Liver (tissue), 9 donors: Measurements from ENCODE around the gene CASD1. TPM values are rescaled to one million over a fixed set of nuclear protein-coding genes. Genes with fewer than 3 reads are reported as not detected.

Experiments
- DNase-seq: peaks from one replicate; pipeline ENCODE4 v3.0.0-alpha.2; 2017; ENCODE audit warnings: low spot score
- H3K27ac ChIP-seq, 2 donors: one replicate each; pipeline ENCODE4 v1.7.0; 2013; ENCODE audit warnings: inconsistent platforms in 2 of 2, low read length in 2 of 2, control low read depth in 1 of 2, low read depth in 1 of 2, mild to moderate bottlenecking in 1 of 2
- H3K27me3 ChIP-seq, 4 donors: one replicate each; pipeline versions ENCODE4 v1.6.1 to v1.7.0; 2013; ENCODE audit warnings: low read length in 3 of 4, inconsistent platforms in 1 of 4, mild to moderate bottlenecking in 1 of 4, moderate library complexity in 1 of 4; ENCODE audit not compliant: control insufficient read depth in 4 of 4, insufficient read depth in 4 of 4
- H3K36me3 ChIP-seq, 4 donors: one replicate each; pipeline versions ENCODE4 v1.6.1 to v1.7.0; 2013; ENCODE audit warnings: low read length in 3 of 4, mild to moderate bottlenecking in 3 of 4, low read depth in 1 of 4, moderate library complexity in 1 of 4; ENCODE audit not compliant: control insufficient read depth in 4 of 4, insufficient read depth in 3 of 4
- H3K4me1 ChIP-seq, 4 donors: one replicate each; pipeline versions ENCODE4 v1.6.1 to v1.7.0; 2013; ENCODE audit warnings: low read length in 3 of 4, mild to moderate bottlenecking in 3 of 4, moderate library complexity in 1 of 4; ENCODE audit not compliant: control insufficient read depth in 4 of 4, insufficient read depth in 4 of 4
- H3K4me3 ChIP-seq, 3 donors: one replicate each; pipeline versions ENCODE4 v1.6.1 to v1.7.0; 2013; ENCODE audit warnings: low read length in 3 of 3, control low read depth in 1 of 3, low read depth in 1 of 3, mild to moderate bottlenecking in 1 of 3
- H3K9ac ChIP-seq, 2 donors: one replicate each; pipeline ENCODE4 v1.7.0; 2013; ENCODE audit warnings: low read length in 2 of 2, mild to moderate bottlenecking in 2 of 2, moderate library complexity in 2 of 2, control low read depth in 1 of 2, low read depth in 1 of 2
- H3K9me3 ChIP-seq, 4 donors: one replicate each; pipeline versions ENCODE4 v1.6.1 to v1.7.0; 2013; ENCODE audit warnings: low read length in 3 of 4; ENCODE audit not compliant: control insufficient read depth in 4 of 4
- EGR1 ChIP-seq, 2 donors: IDR thresholded peaks; 2 replicates each; pipeline ENCODE4 v1.6.1; 2016 to 2018; ENCODE audit warnings: antibody characterized with exemption in 2 of 2, low read depth in 2 of 2
- FOXA1 ChIP-seq: IDR thresholded peaks from 2 replicates; pipeline ENCODE4 v1.6.1; 2016; ENCODE audit warnings: antibody characterized with exemption
- FOXA2 ChIP-seq: IDR thresholded peaks from 2 replicates; pipeline ENCODE4 v1.6.1; 2016; ENCODE audit warnings: antibody characterized with exemption
- GABPA ChIP-seq, 2 donors: IDR thresholded peaks in 1 of 2; conservative IDR thresholded peaks in 1 of 2; 2 replicates each; pipeline ENCODE4 v1.6.1; 2016; ENCODE audit warnings: antibody characterized with exemption in 2 of 2, mild to moderate bottlenecking in 1 of 2, moderate library complexity in 1 of 2
- HNF4A ChIP-seq, 2 donors: conservative IDR thresholded peaks; 2 replicates each; pipeline ENCODE4 v1.6.1; 2016; ENCODE audit warnings: antibody characterized with exemption in 2 of 2, mild to moderate bottlenecking in 2 of 2
- HNF4G ChIP-seq: IDR thresholded peaks from 2 replicates; pipeline ENCODE4 v1.6.1; 2016; ENCODE audit warnings: antibody characterized with exemption
- MAX ChIP-seq: IDR thresholded peaks from 2 replicates; pipeline ENCODE4 v1.6.1; 2016; ENCODE audit warnings: antibody characterized with exemption
- NR2F2 ChIP-seq: IDR thresholded peaks from 2 replicates; pipeline ENCODE4 v1.6.1; 2016; ENCODE audit warnings: antibody characterized with exemption
- RAD21 ChIP-seq, 2 donors: IDR thresholded peaks; 2 replicates each; pipeline ENCODE4 v1.6.1; 2016; ENCODE audit warnings: antibody characterized with exemption in 2 of 2, mild to moderate bottlenecking in 2 of 2
- RXRA ChIP-seq, 2 donors: IDR thresholded peaks; 2 replicates each; pipeline ENCODE4 v1.6.1; 2017 to 2018; ENCODE audit warnings: antibody characterized with exemption in 2 of 2, mild to moderate bottlenecking in 1 of 2
- SP1 ChIP-seq: IDR thresholded peaks from 2 replicates; pipeline ENCODE4 v1.6.1; 2018; ENCODE audit warnings: antibody characterized with exemption, mild to moderate bottlenecking
- TAF1 ChIP-seq: conservative IDR thresholded peaks from 2 replicates; pipeline ENCODE4 v1.6.1; 2016; ENCODE audit warnings: antibody characterized with exemption, mild to moderate bottlenecking
- YY1 ChIP-seq: IDR thresholded peaks from 2 replicates; pipeline ENCODE4 v1.6.1; 2016; ENCODE audit warnings: antibody characterized with exemption, mild to moderate bottlenecking
- ZBTB33 ChIP-seq: IDR thresholded peaks from 2 replicates; pipeline ENCODE4 v1.6.1; 2016; ENCODE audit warnings: antibody characterized with exemption
- WGBS: extraction: QIAGEN DNeasy Blood & Tissue Kit; methylation state at CpG from one replicate; pipeline ENCODE4 v1.1.7; 2013; 5-methylcytosine and 5-hydroxymethylcytosine counted together
- polyA plus RNA-seq, 2 donors: library from polyadenylated mRNA; stranded (reverse) in 1 of 2; unstranded in 1 of 2; fragments of 200-250 nt in 1 of 2; fragments of >200 nt in 1 of 2; fragmentation: Nextera tagmentation in 1 of 2; extraction: Ambion mirVana in 1 of 2; gene quantifications; one replicate each; pipeline versions ENCODE4 v1.2.1 to v1.2.3, GENCODE V29; 2013 to 2015
- total RNA-seq, 2 donors: library from RNA; depleted of rRNA; stranded (reverse); fragments of >200 nt; gene quantifications; one replicate each; pipeline ENCODE4 v1.2.3, GENCODE V29; 2014
- TF ChIP-seq, protein P1 (sequence below): IDR thresholded peaks from 2 replicates; pipeline ENCODE4 v1.6.1; 2016; ENCODE audit warnings: antibody characterized with exemption, mild to moderate bottlenecking
- TF ChIP-seq, protein P2 (sequence below): IDR thresholded peaks from 2 replicates; pipeline ENCODE4 v1.6.1; 2016; ENCODE audit warnings: antibody characterized with exemption
- TF ChIP-seq, protein P3 (sequence below): fragments of 150-350 bp; IDR thresholded peaks from 2 replicates; pipeline ENCODE4 v1.5.1; 2017; ENCODE audit warnings: improper control_type of control experiment, low read depth, low read length; ENCODE audit not compliant: missing input control
- donor health status: healthy.
- donor health status: healthy.
- donor health status: healthy.
- donor health status: healthy.
- donor health status: healthy.

CASD1 gene
- total and polyA plus RNA-seq, 4 donors, result 3.8 to 14.1 (median 8.1) TPM

DNA sequence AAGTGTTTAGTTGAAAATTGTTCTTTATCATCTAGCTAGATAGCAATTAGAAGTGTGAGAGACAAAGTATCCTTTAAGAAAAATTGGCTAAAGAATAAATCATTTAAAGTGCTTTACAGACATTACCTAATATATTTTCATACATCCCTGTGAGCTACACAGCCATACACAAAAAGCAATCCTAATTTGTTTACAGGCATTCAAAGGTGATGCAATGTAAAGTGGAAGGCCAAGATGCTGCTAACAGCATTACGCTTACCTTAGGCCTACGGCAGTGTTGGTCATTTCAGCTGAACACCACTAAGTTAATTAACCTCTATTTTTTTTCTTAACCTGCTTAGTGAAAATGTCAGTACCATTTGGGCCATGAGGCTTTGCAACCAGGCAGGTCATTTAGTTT is 10.7 kb upstream of the CASD1 start (continued):
- no peak for TF ChIP-seq FOXA1
- TF ChIP-seq TAF1, result no peak
- TF ChIP-seq YY1, result no peak
- TF ChIP-seq NR2F2, result no peak
- no peak for TF ChIP-seq GABPA (IDR thresholded peaks at IDR 0.05 in 1 of 2, conservative IDR thresholded peaks at IDR 0.05 in 1 of 2)
- TF ChIP-seq HNF4A (conservative IDR thresholded peaks at IDR 0.05), result no peak

GRCh38 chr7:94507462-94507861 is 2.1 kb upstream of the CASD1 start:
- Histone ChIP-seq H3K9ac (no peak overlapping the region), H3K4me1 (peaks cover 3 to 12% (median 6%) of the 10 kb centered on the region in 4 donors), H3K4me3 (no peak overlapping the region), H3K27ac (no peak overlapping the region), H3K27me3 (no peaks in the 10 kb centered on the region), H3K9me3 (no peaks in the 10 kb centered on the region), H3K36me3 (no peaks in the 10 kb centered on the region)
- WGBS, result 94% methylated on average over 1 of the region's 1 CpG
- no peak for TF ChIP-seq FOXA1
- TF ChIP-seq EGR1 (IDR thresholded peaks at IDR 0.05; ENCODE audit: low read depth in 2 of 2), result no peak
- TF ChIP-seq SP1, result no peak
- no peak for DNase-seq

DNA sequence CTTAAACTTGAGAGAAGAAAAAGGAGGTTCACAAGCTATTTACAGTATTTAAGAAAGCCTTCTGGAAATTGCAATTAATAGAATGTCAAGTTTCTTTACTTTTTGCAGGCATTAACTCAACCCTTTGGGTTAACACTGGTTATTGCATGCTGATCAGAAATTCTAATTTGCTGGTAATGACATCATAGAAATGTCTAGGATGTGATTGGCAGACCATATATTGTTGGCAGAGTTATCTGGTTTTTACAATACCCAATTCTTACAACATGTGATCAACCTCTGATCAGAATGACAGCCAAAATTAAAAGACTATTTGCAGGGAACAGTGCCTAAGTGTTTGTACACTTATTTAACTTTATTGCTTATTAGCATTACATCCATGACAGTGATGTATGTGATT is 1.6 kb upstream of the CASD1 start:
- no peaks in the 10 kb centered on the region for H3K9me3 ChIP-seq
- H3K27me3 ChIP-seq, result no peaks in the 10 kb centered on the region
- H3K9ac ChIP-seq, result no peak overlapping the region
- no peak for DNase-seq
- H3K4me1 ChIP-seq, result peaks cover 3 to 12% (median 6%) of the 10 kb centered on the region in 4 donors
- TF ChIP-seq NR2F2, result no peak
- TF ChIP-seq, protein P1, sequence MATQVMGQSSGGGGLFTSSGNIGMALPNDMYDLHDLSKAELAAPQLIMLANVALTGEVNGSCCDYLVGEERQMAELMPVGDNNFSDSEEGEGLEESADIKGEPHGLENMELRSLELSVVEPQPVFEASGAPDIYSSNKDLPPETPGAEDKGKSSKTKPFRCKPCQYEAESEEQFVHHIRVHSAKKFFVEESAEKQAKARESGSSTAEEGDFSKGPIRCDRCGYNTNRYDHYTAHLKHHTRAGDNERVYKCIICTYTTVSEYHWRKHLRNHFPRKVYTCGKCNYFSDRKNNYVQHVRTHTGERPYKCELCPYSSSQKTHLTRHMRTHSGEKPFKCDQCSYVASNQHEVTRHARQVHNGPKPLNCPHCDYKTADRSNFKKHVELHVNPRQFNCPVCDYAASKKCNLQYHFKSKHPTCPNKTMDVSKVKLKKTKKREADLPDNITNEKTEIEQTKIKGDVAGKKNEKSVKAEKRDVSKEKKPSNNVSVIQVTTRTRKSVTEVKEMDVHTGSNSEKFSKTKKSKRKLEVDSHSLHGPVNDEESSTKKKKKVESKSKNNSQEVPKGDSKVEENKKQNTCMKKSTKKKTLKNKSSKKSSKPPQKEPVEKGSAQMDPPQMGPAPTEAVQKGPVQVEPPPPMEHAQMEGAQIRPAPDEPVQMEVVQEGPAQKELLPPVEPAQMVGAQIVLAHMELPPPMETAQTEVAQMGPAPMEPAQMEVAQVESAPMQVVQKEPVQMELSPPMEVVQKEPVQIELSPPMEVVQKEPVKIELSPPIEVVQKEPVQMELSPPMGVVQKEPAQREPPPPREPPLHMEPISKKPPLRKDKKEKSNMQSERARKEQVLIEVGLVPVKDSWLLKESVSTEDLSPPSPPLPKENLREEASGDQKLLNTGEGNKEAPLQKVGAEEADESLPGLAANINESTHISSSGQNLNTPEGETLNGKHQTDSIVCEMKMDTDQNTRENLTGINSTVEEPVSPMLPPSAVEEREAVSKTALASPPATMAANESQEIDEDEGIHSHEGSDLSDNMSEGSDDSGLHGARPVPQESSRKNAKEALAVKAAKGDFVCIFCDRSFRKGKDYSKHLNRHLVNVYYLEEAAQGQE, result no peak
- TF ChIP-seq, protein P2, sequence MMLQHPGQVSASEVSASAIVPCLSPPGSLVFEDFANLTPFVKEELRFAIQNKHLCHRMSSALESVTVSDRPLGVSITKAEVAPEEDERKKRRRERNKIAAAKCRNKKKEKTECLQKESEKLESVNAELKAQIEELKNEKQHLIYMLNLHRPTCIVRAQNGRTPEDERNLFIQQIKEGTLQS, result no peak
- no peak for TF ChIP-seq TAF1
- no peak for TF ChIP-seq ZBTB33
- no peak for TF ChIP-seq RAD21 (IDR thresholded peaks at IDR 0.05)
- no peak for TF ChIP-seq MAX
- no peak for TF ChIP-seq SP1
- TF ChIP-seq HNF4G, result no peak
- TF ChIP-seq, protein P3, sequence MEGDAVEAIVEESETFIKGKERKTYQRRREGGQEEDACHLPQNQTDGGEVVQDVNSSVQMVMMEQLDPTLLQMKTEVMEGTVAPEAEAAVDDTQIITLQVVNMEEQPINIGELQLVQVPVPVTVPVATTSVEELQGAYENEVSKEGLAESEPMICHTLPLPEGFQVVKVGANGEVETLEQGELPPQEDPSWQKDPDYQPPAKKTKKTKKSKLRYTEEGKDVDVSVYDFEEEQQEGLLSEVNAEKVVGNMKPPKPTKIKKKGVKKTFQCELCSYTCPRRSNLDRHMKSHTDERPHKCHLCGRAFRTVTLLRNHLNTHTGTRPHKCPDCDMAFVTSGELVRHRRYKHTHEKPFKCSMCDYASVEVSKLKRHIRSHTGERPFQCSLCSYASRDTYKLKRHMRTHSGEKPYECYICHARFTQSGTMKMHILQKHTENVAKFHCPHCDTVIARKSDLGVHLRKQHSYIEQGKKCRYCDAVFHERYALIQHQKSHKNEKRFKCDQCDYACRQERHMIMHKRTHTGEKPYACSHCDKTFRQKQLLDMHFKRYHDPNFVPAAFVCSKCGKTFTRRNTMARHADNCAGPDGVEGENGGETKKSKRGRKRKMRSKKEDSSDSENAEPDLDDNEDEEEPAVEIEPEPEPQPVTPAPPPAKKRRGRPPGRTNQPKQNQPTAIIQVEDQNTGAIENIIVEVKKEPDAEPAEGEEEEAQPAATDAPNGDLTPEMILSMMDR, result no peak
- no peak for TF ChIP-seq EGR1 (IDR thresholded peaks at IDR 0.05; ENCODE audit: low read depth in 2 of 2)
- TF ChIP-seq FOXA2, result no peak
- no peak for TF ChIP-seq RXRA (IDR thresholded peaks at IDR 0.05)
- TF ChIP-seq FOXA1, result no peak
- no peak for TF ChIP-seq HNF4A (conservative IDR thresholded peaks at IDR 0.05)
- H3K4me3 ChIP-seq, result no peak overlapping the region
- no peak overlapping the region for H3K27ac ChIP-seq
- H3K36me3 ChIP-seq, result no peaks in the 10 kb centered on the region
